K562 (cell line): Measurements from ENCODE around the gene TM4SF18. TPM values are rescaled to one million over a fixed set of nuclear protein-coding genes. Genes with fewer than 3 reads are reported as not detected.

ENCODE experiments used
- ATAC-seq: fragments of 200-7000 bp; cut with Tn5 transposase; 3 replicates; pipeline ENCODE4 v1.9.1; 2020; ENCODE audit warnings: moderate library complexity
- BruUV-seq: library from RNA; stranded (reverse); fragments of 400-500 nt; replicated peaks from 2 replicates; lab custom pipeline; 2021; lab: Mats Ljungman, UMichigan
- CTCF ChIA-PET: fragments of 300-600 bp; formaldehyde crosslinking; extraction: SDS; loops from one replicate; lab custom pipeline; 2021; ENCODE audit warnings: low intra/inter-chr PET ratio; lab: Yijun Ruan, JAX
- POLR2A ChIA-PET: fragments of 300-600, 350-650 bp; sonication (Branson Sonifier 250); formaldehyde crosslinking; extraction: SDS; loops from one replicate; lab custom pipeline; 2021; ENCODE audit warnings: antibody characterized with exemption, inconsistent platforms; lab: Yijun Ruan, JAX
- DNase-seq, 4 experiments: peaks; one replicate each; pipeline versions ENCODE4 v3.0.0 to v3.0.0-alpha.2; 2011 to 2018; ENCODE audit warnings: low spot score in 3 of 4, mixed read lengths in 3 of 4; ENCODE audit errors: extremely low read depth in 1 of 4
- FAIRE-seq: peaks from 2 replicates; lab custom pipeline; 2011; peaks lifted over from hg19 to GRCh38; lab: Jason Lieb, UNC
- H2AFZ ChIP-seq: 2 replicates; pipeline ENCODE4 v1.6.0; 2011; ENCODE audit warnings: low read depth, low read length, control low read depth, inconsistent platforms
- H3K27ac ChIP-seq: fragments of 200-600 bp; 3 replicates; pipeline ENCODE4 v1.8.0; 2011; ENCODE audit warnings: low read depth, mild to moderate bottlenecking, control low read depth, inconsistent platforms, low read length, moderate library complexity, mixed read lengths; ENCODE audit errors: extremely low read depth
- H3K27me3 ChIP-seq, 2 experiments: fragments of 300-600 bp in 1 of 2; 2 replicates in 1 of 2; 3 replicates in 1 of 2; pipeline versions ENCODE4 v1.6.0 to v1.8.0; 2011; ENCODE audit warnings: inconsistent platforms in 2 of 2, low read length in 2 of 2, mild to moderate bottlenecking in 1 of 2, mixed read lengths in 1 of 2, moderate library complexity in 1 of 2; ENCODE audit not compliant: control insufficient read depth in 2 of 2, insufficient read depth in 2 of 2
- H3K36me3 ChIP-seq: fragments of 300-600 bp; 3 replicates; pipeline ENCODE4 v1.8.0; 2011; ENCODE audit warnings: mild to moderate bottlenecking, low read length, inconsistent platforms; ENCODE audit not compliant: control insufficient read depth, insufficient read depth
- H3K4me1 ChIP-seq, 2 experiments: fragments of 200-600 bp in 1 of 2; replicated peaks in 1 of 2; 2 replicates in 1 of 2; 3 replicates in 1 of 2; pipeline versions ENCODE4 v1.5.1 to v1.8.0; 2011; ENCODE audit warnings: inconsistent platforms in 2 of 2, low read length in 2 of 2, mild to moderate bottlenecking in 1 of 2, mixed read lengths in 1 of 2, moderate library complexity in 1 of 2; ENCODE audit not compliant: control insufficient read depth in 2 of 2, insufficient read depth in 2 of 2
- H3K4me2 ChIP-seq: 2 replicates; pipeline ENCODE4 v1.6.1; 2011; ENCODE audit warnings: low read length, control low read depth, inconsistent platforms, mixed read lengths; ENCODE audit not compliant: insufficient read depth
- H3K4me3 ChIP-seq: fragments of 200-600 bp; sonication (generic), shearing (Covaris generic); 2 replicates; pipeline ENCODE4 v1.5.1; 2016; ENCODE audit warnings: control low read depth, inconsistent platforms
- H3K79me2 ChIP-seq: fragments of 200-600 bp; 3 replicates; pipeline ENCODE4 v1.8.0; 2011; ENCODE audit warnings: low read length, inconsistent platforms; ENCODE audit not compliant: control insufficient read depth, insufficient read depth
- H3K9ac ChIP-seq, 2 experiments: 2 replicates each; pipeline versions ENCODE4 v1.6.0 to v1.6.1; 2011; ENCODE audit warnings: low read depth in 2 of 2, low read length in 2 of 2, control low read depth in 1 of 2, inconsistent platforms in 1 of 2, mild to moderate bottlenecking in 1 of 2, mixed read lengths in 1 of 2; ENCODE audit not compliant: insufficient read depth in 1 of 2
- H3K9me1 ChIP-seq: one replicate; pipeline ENCODE4 v1.6.0; 2011; ENCODE audit warnings: inconsistent platforms, mild to moderate bottlenecking, low read length, moderate library complexity; ENCODE audit not compliant: control insufficient read depth, insufficient read depth
- H3K9me3 ChIP-seq: replicated peaks from 2 replicates; pipeline ENCODE4 v1.5.1; 2011; ENCODE audit warnings: low read depth, low read length, inconsistent platforms; ENCODE audit not compliant: control insufficient read depth, insufficient read depth
- H4K20me1 ChIP-seq: replicated peaks from 2 replicates; pipeline ENCODE4 v1.6.1; 2011; ENCODE audit warnings: low read length, inconsistent platforms, mixed read lengths; ENCODE audit not compliant: control insufficient read depth, insufficient read depth
- MEIS2 ChIP-seq: fragments of 450-650 bp; IDR thresholded peaks from 2 replicates; pipeline ENCODE4 v1.6.1; 2014; ENCODE audit warnings: mild to moderate bottlenecking; ENCODE audit not compliant: partially characterized antibody
- TAF1 ChIP-seq: IDR thresholded peaks from 2 replicates; pipeline ENCODE4 v1.6.1; 2011; ENCODE audit warnings: mild to moderate bottlenecking, low read length, moderate library complexity; ENCODE audit not compliant: insufficient read depth, control insufficient read depth, severe bottlenecking; ENCODE audit errors: extremely low read depth
- ZNF740 ChIP-seq, 3 experiments: fragments of 200-800 bp in 1 of 3; sonication (Bioruptor generic) in 1 of 3; sonication (generic) in 1 of 3; formaldehyde crosslinking in 1 of 3; IDR thresholded peaks; 2 replicates each; pipeline versions ENCODE4 v1.6.1 to v1.8.0; 2016 to 2022; ENCODE audit warnings: mild to moderate bottlenecking in 2 of 3, missing compliant biosample characterization in 2 of 3, missing genetic modification characterization in 2 of 3, missing genetic modification reagents in 1 of 3
- WGBS: fragments of 100-300 bp; shearing (Covaris generic); methylation state at CpG from one replicate; pipeline ENCODE4 v1.1.6; 2016; ENCODE audit warnings: low coverage, mixed read lengths; ENCODE audit not compliant: insufficient coverage; ENCODE audit errors: missing lambda C conversion rate; 5-methylcytosine and 5-hydroxymethylcytosine counted together
- in situ Hi-C: fragments of 300-500 bp; cut with MboI; formaldehyde crosslinking; loops from 4 replicates; pipeline ENCODE4 v1.15.0; 2018; ENCODE audit warnings: inconsistent platforms, mixed read lengths
- intact Hi-C: fragments of 100-400 bp; cut with micrococcal nuclease; formaldehyde crosslinking; loops from 2 replicates; pipeline ENCODE4 v1.14.2; 2022
- polyA plus RNA-seq, 8 experiments: library from polyadenylated mRNA; depleted of rRNA in 4 of 8; stranded (reverse) in 5 of 8; unstranded in 3 of 8; fragments of >200 nt; fragmentation: Nextera tagmentation in 2 of 8; fragmentation: Illumina TruSeq in 1 of 8; extraction: Ambion mirVana in 2 of 8; extraction: Trizol in 1 of 8; gene quantifications; 2 replicates each; pipeline versions ENCODE4 v1.2.1 to v1.2.3, GENCODE V29; 2011 to 2014; ENCODE audit warnings: inconsistent platforms in 1 of 8, missing spikeins in 1 of 8
- total RNA-seq, 7 experiments: library from RNA; depleted of rRNA in 6 of 7; stranded (reverse); fragments of >200 nt in 6 of 7; fragmentation: Illumina TruSeq in 2 of 7; extraction: Trizol in 2 of 7; gene quantifications; 2 replicates each; pipeline versions ENCODE4 v1.2.1 to v1.2.3, GENCODE V29; 2011 to 2021; ENCODE audit warnings: low replicate concordance in 1 of 7

The TM4SF18 gene
- total and polyA plus RNA-seq, 9 of the 15 experiments (the other 6 are each of a cell fraction or from before 2014, with no cell fraction given) = not detected

GRCh38 chr3:149292666-149293065 is 40.8 kb downstream of the TM4SF18 start:
- DNase-seq (no peak), ATAC-seq (no peak), FAIRE-seq (no peak)
- no peaks in the 10 kb centered on the region for H4K20me1 ChIP-seq
- H2AFZ ChIP-seq = no peak overlapping the region
- intact Hi-C loops (no loop called here), in situ Hi-C loops (no loop called here)
- CTCF ChIA-PET = no interaction called here
- no peaks in the 10 kb centered on the region for H3K36me3 ChIP-seq
- 0% methylated on average over 6 of the region's 6 CpGs for WGBS
- TF ChIP-seq ZNF740 (CRISPR knock-in tag; IDR thresholded peaks at IDR 0.05) = no peak
- TF ChIP-seq ZNF740 (tag; IDR thresholded peaks at IDR 0.05) = no peak
- TF ChIP-seq TAF1 = no peak
- TF ChIP-seq MEIS2 = no peak
- H3K4me2 ChIP-seq = no peak overlapping the region
- no peak overlapping the region for H3K27ac ChIP-seq
- BruUV-seq = no TSS peak
- no peaks in the 10 kb centered on the region for H3K79me2 ChIP-seq
- no peak overlapping the region for H3K4me3 ChIP-seq
- no peaks in the 10 kb centered on the region for H3K9me3 ChIP-seq
- no peaks in the 10 kb centered on the region for H3K9me1 ChIP-seq
- H3K9ac ChIP-seq = no peak overlapping the region
- 0 out of 5 replicates have a peak, but pooled peaks cover 0 to 5% of the 10 kb centered on the region in 2 experiments for H3K27me3 ChIP-seq
- H3K4me1 ChIP-seq = no peaks in the 10 kb centered on the region
- POLR2A ChIA-PET = interaction anchor here (0.6 to 1.6 kb wide), 2 partner anchors 15 to 275 kb away, joined by 3 read pairs; no protein-coding TSS in a partner anchor
